HG03571 (cell line): Measurements from ENCODE around the gene RELL1.
A peak's percentile ranks its signal among the peaks of the same experiment; 100 is the strongest.

ENCODE experiments used
- ATAC-seq: cut with Tn5 transposase; IDR thresholded peaks from one replicate; pipeline ENCODE4 v1.9.1; 2021; ENCODE audit not compliant: unreplicated experiment

Gene RELL1

GRCh38 chr4:37603711-37604110 is 82.5 kb downstream of the RELL1 start:
- ATAC-seq = no peak

DNA sequence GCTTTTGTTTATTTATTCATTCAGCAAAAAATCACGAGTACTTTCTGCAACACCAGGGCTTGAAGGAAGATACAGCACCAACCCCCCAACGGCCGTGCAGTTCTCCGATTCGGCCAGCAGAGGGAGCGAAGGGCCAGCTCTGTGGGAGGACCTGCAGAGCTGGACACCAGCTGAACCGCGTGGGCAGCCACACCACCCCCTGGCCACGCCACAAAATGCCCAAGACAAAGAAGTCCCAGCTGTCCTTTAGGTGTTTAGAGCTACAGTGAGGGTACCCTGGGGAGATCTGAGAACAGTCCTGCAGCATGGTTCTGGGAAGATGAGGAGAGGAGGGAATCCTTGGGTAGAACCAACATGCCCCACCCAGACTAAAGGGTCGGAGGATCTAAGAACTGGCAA is 83.1 kb downstream of the RELL1 start:
- peak; percentile 86 for ATAC-seq

DNA sequence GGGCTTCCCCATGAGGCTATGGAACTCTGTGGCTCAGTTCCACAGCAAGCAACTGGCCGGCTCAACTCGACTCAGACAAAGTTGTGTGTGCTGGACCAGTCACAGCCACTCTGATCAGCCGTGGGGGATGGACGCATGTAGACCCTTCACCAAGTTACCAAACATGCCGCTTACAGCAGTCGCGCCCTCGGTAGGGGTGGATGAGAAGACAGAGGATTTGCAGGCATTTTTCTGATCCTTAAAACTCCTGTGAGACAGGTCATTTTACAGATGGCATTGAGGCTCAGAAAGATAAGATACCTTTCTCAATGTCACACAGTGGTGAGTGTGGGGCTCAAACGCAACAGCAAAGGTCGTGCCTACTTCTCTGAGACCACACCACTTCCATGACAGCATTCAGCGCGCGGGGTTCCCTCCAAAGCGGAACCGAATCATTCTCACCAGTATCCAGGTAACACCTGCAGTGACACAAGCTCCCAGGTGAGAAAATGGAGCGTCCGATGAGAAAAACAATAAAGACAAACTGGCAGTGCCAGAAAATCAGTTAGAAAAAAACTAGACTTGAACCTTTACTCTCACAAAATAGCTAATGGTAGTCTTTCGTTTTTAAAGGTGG is 83.6 kb downstream of the RELL1 start:
- no peak for ATAC-seq

GRCh38 chr4:37601531-37601930 is 84.6 kb downstream of the RELL1 start:
- no peak for ATAC-seq

DNA sequence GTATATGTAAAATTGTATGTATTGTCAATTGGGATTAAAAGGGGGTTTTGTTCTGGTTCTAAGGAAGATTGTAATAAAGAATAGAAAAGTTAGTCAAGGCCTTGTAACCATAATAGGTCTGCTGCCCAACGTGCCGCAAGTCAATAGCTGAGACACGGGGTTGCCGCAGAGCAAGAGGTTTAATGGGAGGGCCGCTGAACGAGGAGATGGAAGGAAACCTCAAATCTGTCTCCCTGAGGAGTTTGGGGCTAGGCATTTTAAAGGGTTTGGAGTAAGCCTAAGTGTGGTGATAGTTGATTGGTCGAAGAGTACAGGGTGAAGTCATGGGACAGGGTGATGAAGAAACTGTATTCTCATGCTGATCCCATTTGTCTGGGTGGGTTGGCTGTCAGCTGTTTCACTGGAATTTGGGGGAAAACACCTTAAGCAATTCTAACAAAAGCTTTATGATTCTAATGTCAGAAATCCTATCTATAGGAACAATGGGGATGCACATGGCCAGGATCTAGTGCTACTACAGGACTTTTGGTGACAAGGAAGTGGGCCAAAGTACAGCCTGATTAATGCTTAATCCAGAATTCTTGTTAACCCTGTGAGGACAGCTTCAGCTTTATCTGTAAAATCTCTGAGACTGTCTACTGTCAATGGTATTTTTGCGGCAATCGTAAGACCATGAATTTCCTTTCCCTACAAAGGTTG is 86.9 kb downstream of the RELL1 start:
- no peak for ATAC-seq

- ATAC-seq = no peak
These were observed 89.1 kb downstream of the RELL1 start for GRCh38 chr4:37597034-37597433.

GRCh38 chr4:37595875-37596680 is 90.1 kb downstream of the RELL1 start:
- ATAC-seq = no peak

DNA sequence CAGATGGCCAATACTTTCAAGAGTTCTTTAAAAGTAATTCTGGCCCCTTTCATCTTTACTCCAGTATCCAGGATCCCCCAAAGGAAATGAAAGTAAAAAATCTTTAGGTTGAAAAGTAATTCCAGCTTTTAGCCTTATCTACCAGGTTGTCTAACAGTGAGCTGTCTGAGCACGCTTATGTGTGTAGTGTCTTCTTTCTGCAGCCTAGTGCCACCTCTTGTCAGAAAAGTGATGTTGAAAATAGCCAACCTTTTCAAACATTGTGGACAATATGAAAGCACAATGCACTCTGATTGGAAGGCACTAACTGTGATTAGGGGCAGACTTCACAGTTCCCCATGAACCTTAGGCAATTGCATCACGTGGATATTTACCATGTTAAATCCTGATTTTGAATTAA is 92.1 kb downstream of the RELL1 start:
- no peak for ATAC-seq

DNA sequence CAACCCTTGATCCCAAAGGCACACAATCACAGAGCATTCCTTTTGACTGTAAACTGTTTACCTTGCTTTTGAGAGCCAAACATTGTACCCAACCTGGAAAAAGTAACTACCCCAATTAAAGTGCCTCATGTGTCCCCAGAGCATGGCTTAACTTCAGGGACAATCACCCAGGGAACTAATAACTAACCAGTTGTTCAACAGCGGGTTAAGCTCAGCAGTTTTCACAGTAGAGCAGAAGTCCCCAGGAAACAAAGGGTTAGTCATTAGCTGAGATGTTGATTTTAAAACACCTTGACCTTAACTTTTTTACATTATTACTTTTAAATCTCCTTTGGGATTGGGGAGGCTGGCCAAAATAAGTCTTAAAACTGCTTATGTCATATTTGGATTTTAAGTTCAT is 94.8 kb downstream of the RELL1 start:
- ATAC-seq = no peak

GRCh38 chr4:37590016-37590415 is 96.2 kb downstream of the RELL1 start:
- ATAC-seq = no peak

DNA sequence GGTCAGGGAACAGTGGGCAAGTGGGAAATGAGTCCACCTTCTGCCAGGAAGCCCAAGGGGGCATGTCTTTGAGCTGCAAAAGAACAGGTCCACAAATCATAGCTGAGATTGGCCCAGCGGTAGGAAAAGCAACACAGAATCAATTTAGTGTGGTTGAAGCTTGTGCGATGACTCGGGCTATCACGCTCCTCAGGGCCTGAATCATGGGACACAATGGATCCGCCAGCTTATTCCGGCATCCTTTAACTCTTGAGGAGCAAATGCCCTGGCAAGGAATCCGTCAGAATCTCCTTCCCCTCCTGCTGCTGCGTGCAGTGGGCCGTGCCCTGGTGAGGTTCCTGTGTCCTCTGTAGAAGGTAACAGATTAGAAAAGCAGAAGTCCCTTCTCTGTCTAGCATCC is 98.0 kb downstream of the RELL1 start:
- ATAC-seq = no peak

DNA sequence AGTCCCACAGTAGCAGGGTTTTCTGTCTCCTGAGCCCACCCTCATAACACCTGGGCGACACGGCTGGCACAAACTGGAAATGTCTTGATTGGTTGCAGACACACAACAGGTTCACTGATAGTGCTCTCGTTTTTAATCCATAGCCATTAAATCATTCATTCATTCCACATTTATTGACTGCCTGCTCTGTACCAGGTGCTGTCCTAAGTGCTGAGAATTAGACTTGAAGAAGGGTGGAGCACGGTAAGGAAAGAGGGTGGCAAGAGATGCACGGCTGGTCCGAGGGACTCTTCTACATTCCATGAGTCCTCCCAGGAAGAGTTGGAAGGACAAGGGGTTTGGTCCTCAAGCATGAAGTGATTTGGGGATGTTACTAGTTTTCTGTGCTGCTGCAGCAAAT is 100.0 kb downstream of the RELL1 start:
- no peak for ATAC-seq

- no peak for ATAC-seq
These were observed 101.6 kb downstream of the RELL1 start for GRCh38 chr4:37584493-37585060.

DNA sequence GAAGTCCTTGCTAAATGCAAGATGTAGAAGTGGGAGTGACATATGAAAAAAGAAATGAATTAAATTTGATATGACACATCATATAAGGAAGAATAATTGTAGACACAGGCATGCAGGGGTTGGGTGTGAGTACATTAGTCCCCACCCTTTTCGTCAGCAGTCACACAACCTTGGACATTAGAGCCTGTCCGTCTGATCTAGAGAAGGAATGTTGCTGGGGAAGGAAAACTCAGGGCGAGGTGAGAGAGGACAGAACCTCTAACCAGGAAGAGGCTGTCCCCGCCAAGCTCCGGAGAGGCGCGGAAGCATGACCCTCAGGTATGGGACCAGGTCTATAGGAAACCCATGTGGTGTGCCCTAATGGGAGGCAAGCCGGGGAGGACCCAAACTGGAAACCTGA is 102.1 kb downstream of the RELL1 start:
- ATAC-seq = no peak

DNA sequence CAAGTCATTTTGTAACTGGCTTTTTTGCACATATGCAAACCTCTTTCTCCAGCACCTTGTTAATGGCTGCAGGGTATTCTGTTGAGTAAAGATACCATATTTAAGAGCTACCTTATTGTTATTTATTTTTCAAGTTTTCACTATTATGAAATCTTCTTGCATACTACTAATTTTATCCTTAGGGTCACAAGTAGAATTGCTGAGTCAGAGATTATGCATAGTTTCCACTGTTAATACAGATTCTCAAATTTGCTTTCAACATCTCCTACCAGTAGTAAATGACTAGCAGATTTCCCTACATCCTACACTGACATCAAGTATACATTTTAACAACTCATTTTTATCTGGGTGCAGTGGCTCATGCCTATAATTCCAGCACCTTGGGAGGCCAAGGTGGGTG is 112.6 kb downstream of the RELL1 start:
- no peak for ATAC-seq

DNA sequence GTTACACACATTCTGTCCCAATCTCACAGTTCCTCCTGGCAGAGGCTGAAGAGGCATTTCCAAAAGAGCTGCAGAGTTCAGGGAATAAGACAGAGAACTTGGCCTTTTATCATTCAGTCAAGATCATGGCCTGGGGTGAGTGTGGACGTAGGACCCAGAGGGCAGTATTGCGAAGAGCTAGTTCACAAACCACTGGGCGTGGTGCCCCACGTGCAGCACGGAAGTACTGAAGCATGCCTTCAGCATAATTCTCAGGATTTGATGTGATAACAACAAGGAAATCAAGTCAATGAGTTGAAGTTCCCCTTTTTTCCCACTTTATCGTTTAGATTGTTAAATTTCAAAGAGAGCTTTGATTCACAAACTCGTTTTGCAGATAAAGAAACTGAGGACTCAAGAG is 117.7 kb downstream of the RELL1 start:
- ATAC-seq = no peak

DNA sequence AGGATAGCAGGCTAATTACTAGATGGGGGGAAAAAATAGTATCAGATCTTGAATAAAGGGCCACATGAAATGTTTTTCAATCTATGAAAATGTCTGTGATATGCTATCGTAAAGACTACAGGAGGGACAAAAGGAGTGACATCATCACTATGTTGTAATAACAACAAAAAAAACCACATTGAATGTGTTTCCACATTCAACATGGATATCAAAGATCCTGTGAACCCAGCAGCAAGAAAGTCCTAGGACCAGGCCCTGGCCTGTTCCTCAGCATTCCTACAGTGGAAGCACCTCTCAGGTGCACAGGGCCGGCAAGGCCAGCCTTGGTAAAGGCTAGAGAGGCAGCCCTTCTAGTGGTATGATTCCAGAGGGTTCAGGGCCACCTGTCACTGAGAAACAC is 118.3 kb downstream of the RELL1 start:
- no peak for ATAC-seq

- ATAC-seq = no peak
These were observed 123.6 kb downstream of the RELL1 start for GRCh38 chr4:37562592-37562991.

DNA sequence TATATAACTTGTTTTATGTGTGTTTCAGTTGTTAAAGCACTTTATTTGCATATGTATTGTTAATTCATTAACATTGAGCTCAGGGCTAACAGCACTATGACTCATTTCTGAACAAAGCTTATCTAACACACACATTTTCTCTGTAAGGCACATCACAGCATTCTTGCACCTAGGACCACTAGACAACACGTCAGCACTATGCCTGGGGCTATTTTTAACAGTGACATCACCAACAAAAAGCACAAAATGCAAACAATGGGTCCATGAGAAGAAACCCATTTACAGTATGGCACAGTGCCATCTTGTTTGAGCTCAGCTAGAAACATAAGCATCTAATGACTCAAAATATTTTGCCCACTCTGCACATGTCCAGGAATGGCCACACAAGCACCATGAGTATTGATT is 124.4 kb downstream of the RELL1 start:
- peak; percentile 97 for ATAC-seq

GRCh38 chr4:37561196-37561802 is 124.9 kb downstream of the RELL1 start:
- ATAC-seq = peak; percentile 10
